ENCODE data around the gene TMEM151A. TPM values are rescaled to one million over a fixed set of nuclear protein-coding genes. Genes with fewer than 3 reads are reported as not detected.

Gene TMEM151A
- total RNA-seq, 4 donors from 2014 or later, result 0.20 to 1.1 (median 0.22) TPM; not detected in 1

- no peak overlapping the region for H3K4me3 ChIP-seq (replicated peaks in 1 of 3)
- TF ChIP-seq CTCF (IDR thresholded peaks at IDR 0.05) (no peak), POLR2A (IDR thresholded peaks at IDR 0.05) (no peak)
- 99% methylated on average over 2 of the region's 2 CpGs for WGBS, 2 donors
- no peak overlapping the region for H3K27ac ChIP-seq
- H3K9me3 ChIP-seq, result no peaks in the 10 kb centered on the region
- intact Hi-C loops (cut with DNase I), result loop anchor here (2.0 kb wide), 1 partner anchor 36 kb away; no protein-coding TSS in a partner anchor
- no peaks in the 10 kb centered on the region for H3K27me3 ChIP-seq
- H3K36me3 ChIP-seq, result peaks cover 0 to 22% of the 10 kb centered on the region in 2 donors
- peaks cover 7 to 16% of the 10 kb centered on the region in 2 donors for H3K4me1 ChIP-seq
- no peak for DNase-seq
Measured at GRCh38 chr11:66259225-66259624, 32.5 kb upstream of the TMEM151A start.

GRCh38 chr11:66259956-66260355 is 31.7 kb upstream of the TMEM151A start:
- Histone ChIP-seq H3K4me3 (replicated peaks in 1 of 3) (no peak overlapping the region), H3K9me3 (no peaks in the 10 kb centered on the region), H3K27ac (no peak overlapping the region), H3K36me3 (peaks cover 0 to 28% of the 10 kb centered on the region in 2 donors), H3K27me3 (no peaks in the 10 kb centered on the region), H3K4me1 (peaks cover 7 to 16% of the 10 kb centered on the region in 2 donors)
- intact Hi-C loops (cut with DNase I), result loop anchor here (2.0 kb wide), 1 partner anchor 37 kb away; no protein-coding TSS in a partner anchor
- no peak for TF ChIP-seq POLR2A (IDR thresholded peaks at IDR 0.05)
- no peak for TF ChIP-seq CTCF (IDR thresholded peaks at IDR 0.05)
- DNase-seq, result no peak
- WGBS, 2 donors, result 92 to 96% methylated on average over 4 of the region's 4 CpGs

GRCh38 chr11:66261578-66261977 is 30.1 kb upstream of the TMEM151A start:
- H3K4me3 ChIP-seq (replicated peaks in 1 of 3), result no peak overlapping the region
- H3K27me3 ChIP-seq, result no peaks in the 10 kb centered on the region
- DNase-seq, result no peak
- TF ChIP-seq CTCF (IDR thresholded peaks at IDR 0.05) (no peak), POLR2A (IDR thresholded peaks at IDR 0.05) (no peak)
- WGBS, 2 donors, result 91 to 95% methylated on average over 11 to 16 of the region's 16 CpGs
- H3K36me3 ChIP-seq, result peaks cover 0 to 28% of the 10 kb centered on the region in 2 donors
- no peaks in the 10 kb centered on the region for H3K9me3 ChIP-seq
- no peak overlapping the region for H3K27ac ChIP-seq
- intact Hi-C loops (cut with DNase I), result no loop called here
- H3K4me1 ChIP-seq, result peaks cover 10 to 15% of the 10 kb centered on the region in 2 donors

- H3K27ac ChIP-seq, result no peak overlapping the region
- no peaks in the 10 kb centered on the region for H3K9me3 ChIP-seq
- WGBS, 2 donors, result 88 to 100% methylated on average over 5 of the region's 5 CpGs
- peaks cover 0 to 28% of the 10 kb centered on the region in 2 donors for H3K36me3 ChIP-seq
- TF ChIP-seq POLR2A (IDR thresholded peaks at IDR 0.05), result no peak
- no peak for TF ChIP-seq CTCF (IDR thresholded peaks at IDR 0.05)
- no peak for DNase-seq
- H3K27me3 ChIP-seq, result no peaks in the 10 kb centered on the region
- H3K4me1 ChIP-seq, result peaks cover 13 to 16% of the 10 kb centered on the region in 2 donors
- intact Hi-C loops (cut with DNase I), result no loop called here
- H3K4me3 ChIP-seq (replicated peaks in 1 of 3), result no peak overlapping the region
Measured at GRCh38 chr11:66262191-66262590, 29.5 kb upstream of the TMEM151A start.

- Histone ChIP-seq H3K9me3 (no peaks in the 10 kb centered on the region), H3K27ac (no peak overlapping the region), H3K36me3 (peaks cover 0 to 28% of the 10 kb centered on the region in 2 donors), H3K4me3 (replicated peaks in 1 of 3) (no peak overlapping the region), H3K27me3 (no peaks in the 10 kb centered on the region), H3K4me1 (peaks cover 12 to 16% of the 10 kb centered on the region in 2 donors)
- no peak for DNase-seq
- TF ChIP-seq CTCF (IDR thresholded peaks at IDR 0.05) (no peak), POLR2A (IDR thresholded peaks at IDR 0.05) (no peak)
- intact Hi-C loops (cut with DNase I), result no loop called here
- WGBS, 2 donors, result 93% methylated on average over 6 to 8 of the region's 12 CpGs
Measured at GRCh38 chr11:66262696-66263095, 29.0 kb upstream of the TMEM151A start.
